NB4 (cell line): ENCODE measurements around the gene CTNNA2.

Source experiments
- DNase-seq: peaks from one replicate; pipeline ENCODE4 v3.0.0; 2010; ENCODE audit warnings: low read depth
- H3K4me3 ChIP-seq: one replicate; pipeline ENCODE4 v1.5.1; 2011; ENCODE audit warnings: mild to moderate bottlenecking, low read depth, low read length, moderate library complexity
- MYC ChIP-seq: IDR thresholded peaks from 2 replicates; pipeline ENCODE4 v1.6.1; 2011; ENCODE audit warnings: low read depth, low read length
- POLR2A ChIP-seq: IDR thresholded peaks from 2 replicates; pipeline ENCODE4 v1.6.1; 2011; ENCODE audit warnings: mild to moderate bottlenecking; ENCODE audit not compliant: insufficient read length; ENCODE audit errors: extremely low read depth
- TF ChIP-seq, protein P1 (sequence below): IDR thresholded peaks from 2 replicates; pipeline ENCODE4 v1.6.1; 2011; ENCODE audit warnings: low read depth, low read length
- TF ChIP-seq, protein P2 (sequence below): IDR thresholded peaks from one replicate; pipeline ENCODE4 v1.5.1; 2012; ENCODE audit warnings: low read depth, low read length

The CTNNA2 gene

DNA sequence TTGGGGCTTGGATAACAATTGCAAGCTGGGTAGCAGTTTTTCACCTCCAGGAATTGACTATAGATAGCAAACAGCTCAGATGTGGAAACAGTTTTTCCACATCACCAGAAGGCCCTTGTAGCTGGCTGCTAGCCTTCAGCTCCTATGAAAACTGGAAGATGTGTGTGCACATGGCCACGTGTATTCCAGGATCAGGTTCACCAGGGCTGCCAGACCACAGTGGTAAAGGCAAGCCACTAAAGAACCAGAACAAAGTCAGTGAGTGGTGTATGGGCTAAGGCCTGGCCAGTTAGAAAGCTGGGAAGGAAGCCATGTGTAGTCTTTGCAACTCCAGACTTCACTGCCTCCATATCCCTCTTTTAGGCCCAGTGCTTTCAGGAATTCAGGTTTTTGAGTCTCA lies 778.8 kb downstream of the CTNNA2 start:
- DNase-seq: no peak
- no peak for TF ChIP-seq POLR2A
- H3K4me3 ChIP-seq: no peak overlapping the region

DNA sequence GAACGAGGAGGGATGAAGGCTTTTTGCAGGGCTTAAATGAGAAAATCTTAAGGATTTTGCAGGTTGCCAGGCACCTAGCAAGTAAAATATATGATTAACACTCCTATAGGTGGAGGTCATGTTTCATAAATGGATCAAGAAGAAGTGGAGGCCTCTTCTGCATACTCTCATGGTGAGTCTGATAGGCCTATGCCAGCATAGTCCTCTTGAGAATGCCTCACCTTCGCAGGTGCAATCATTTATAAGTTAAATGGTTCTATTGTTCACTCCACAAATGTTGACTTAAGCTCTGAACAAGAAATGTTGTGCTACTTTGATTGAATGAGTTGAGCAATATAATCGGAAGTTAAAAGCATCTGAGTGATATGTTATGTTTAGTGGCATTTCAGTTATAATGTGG lies 779.6 kb downstream of the CTNNA2 start:
- TF ChIP-seq MYC (no peak), POLR2A (no peak)
- TF ChIP-seq, protein P1, sequence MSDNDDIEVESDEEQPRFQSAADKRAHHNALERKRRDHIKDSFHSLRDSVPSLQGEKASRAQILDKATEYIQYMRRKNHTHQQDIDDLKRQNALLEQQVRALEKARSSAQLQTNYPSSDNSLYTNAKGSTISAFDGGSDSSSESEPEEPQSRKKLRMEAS: no peak
- TF ChIP-seq, protein P2, sequence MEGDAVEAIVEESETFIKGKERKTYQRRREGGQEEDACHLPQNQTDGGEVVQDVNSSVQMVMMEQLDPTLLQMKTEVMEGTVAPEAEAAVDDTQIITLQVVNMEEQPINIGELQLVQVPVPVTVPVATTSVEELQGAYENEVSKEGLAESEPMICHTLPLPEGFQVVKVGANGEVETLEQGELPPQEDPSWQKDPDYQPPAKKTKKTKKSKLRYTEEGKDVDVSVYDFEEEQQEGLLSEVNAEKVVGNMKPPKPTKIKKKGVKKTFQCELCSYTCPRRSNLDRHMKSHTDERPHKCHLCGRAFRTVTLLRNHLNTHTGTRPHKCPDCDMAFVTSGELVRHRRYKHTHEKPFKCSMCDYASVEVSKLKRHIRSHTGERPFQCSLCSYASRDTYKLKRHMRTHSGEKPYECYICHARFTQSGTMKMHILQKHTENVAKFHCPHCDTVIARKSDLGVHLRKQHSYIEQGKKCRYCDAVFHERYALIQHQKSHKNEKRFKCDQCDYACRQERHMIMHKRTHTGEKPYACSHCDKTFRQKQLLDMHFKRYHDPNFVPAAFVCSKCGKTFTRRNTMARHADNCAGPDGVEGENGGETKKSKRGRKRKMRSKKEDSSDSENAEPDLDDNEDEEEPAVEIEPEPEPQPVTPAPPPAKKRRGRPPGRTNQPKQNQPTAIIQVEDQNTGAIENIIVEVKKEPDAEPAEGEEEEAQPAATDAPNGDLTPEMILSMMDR: no peak
- DNase-seq: no peak

DNA sequence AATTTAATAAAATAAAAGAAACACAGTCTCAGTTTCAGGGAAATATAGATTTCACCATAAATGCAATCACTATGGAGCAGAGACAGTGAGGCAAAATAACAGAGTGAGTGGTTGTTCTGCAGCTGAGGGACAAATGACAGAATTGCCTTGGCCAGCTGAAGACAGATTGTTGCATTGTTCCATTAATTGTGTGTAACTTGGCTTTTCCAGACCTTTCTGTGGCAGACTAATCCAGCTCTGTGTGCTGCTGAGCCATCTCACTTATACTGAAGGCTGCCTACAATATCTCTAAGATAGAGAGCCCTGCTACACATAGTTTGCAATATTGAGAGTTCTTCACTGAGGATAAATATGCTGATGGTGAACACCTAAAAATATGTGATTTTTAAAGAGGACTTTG lies 780.2 kb downstream of the CTNNA2 start:
- H3K4me3 ChIP-seq: no peak overlapping the region
- no peak for DNase-seq
- TF ChIP-seq MYC: no peak
- TF ChIP-seq, protein P1: no peak
- no peak for TF ChIP-seq POLR2A
- TF ChIP-seq, protein P2: no peak

More for the DNA sequence above, 779.6 kb downstream of the CTNNA2 start:
- H3K4me3 ChIP-seq: no peak overlapping the region

DNA sequence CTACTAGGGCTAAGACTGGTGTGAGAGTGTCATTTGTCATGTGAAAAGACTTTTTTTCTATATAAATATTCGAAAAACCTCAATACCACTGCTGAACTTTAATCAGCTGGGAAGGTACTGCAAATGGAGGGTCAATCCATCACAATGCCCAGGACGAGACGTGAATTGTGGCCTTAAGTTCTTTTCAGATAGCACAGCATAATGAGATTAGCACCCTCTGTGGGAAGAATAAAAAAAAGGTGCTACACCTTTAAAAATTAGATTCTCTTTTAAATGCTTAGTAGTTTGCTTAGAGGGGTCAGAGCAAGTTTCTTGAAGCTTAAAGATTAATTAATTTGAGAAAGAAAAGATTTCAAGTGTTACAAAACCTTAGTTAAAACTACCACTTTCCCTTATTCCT lies 786.1 kb downstream of the CTNNA2 start:
- no peak overlapping the region for H3K4me3 ChIP-seq
- no peak for DNase-seq
- TF ChIP-seq, protein P2: no peak
- TF ChIP-seq POLR2A (no peak), MYC (no peak)
- TF ChIP-seq, protein P1: no peak

DNA sequence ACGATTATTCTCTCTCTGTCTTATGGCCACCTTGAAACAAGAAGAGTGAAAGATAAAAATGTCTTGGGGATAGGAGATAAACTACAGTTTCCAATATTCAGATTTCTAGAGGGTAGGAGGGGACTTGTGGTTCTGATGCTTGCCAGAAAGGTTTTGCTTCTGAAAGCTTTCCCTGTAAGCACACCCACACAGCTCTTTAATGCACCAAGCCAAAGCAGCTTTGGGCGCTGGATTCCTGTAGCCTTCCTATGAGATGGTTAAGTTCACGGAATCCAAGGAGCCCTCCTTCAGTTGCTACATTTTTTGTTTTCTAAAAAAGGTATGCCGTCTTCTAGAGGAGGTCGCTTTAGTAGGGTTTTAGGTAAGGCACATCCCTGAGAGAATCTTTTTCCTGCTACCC lies 786.8 kb downstream of the CTNNA2 start:
- TF ChIP-seq POLR2A: no peak
- TF ChIP-seq, protein P1: no peak
- TF ChIP-seq MYC: no peak
- TF ChIP-seq, protein P2: no peak
- no peak overlapping the region for H3K4me3 ChIP-seq
- no peak for DNase-seq

DNA sequence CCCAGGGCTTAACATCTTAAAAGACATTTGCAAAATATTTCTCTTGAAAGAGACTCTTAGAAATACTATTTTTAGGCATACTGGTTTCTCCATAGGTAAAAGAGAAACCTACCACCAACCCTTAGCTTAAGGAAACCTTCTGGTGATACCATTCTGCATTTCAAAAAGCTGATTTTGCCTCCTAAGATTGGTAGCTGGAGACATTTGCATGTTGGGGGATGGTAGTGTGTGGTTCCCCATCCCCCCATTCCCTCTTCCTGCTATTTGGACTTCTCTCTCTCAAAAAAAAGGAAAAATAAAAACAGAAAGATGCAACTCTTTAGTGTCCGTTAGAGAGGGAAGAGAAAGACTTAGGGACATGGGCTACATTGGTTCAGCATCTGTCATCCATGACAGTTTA lies 787.5 kb downstream of the CTNNA2 start:
- no peak overlapping the region for H3K4me3 ChIP-seq
- no peak for DNase-seq
- TF ChIP-seq MYC (no peak), POLR2A (no peak)
- TF ChIP-seq, protein P2: no peak
- TF ChIP-seq, protein P1: no peak
